Measurements from ENCODE around the gene CACNA1I. TPM values are rescaled to one million over a fixed set of nuclear protein-coding genes. Genes with fewer than 3 reads are reported as not detected.
A peak's percentile ranks its signal among the peaks of the same experiment; 100 is the strongest.

CACNA1I gene
- polyA plus RNA-seq, 1 donor from 2014 or later = 0.04 TPM

DNA sequence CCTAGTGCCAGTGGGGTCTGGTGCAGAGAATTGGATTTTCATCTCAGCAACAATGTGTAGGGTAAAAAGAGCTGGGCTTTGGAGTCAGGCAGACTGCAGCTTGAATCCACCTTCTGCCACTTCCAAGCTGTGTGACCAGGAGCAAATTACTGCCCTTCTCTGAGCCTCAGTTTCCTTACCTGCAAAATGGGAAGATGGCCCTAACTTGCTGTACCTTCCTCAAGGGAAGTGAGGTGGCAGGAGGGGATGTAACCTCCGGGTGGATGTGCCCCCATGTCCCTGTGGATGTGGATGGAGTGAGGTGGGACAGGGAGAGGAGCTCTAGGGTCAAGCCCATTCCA lies 90.9 kb downstream of the CACNA1I start:
- Mint-ChIP-seq H3K27me3 (peaks cover 61% of the 10 kb centered on the region), H3K4me1 (peaks cover 4 to 8% (median 4%) of the 10 kb centered on the region in 3 donors), H3K9me3 (no peaks in the 10 kb centered on the region), H3K4me3 (peak overlapping the region in 3 of 4 donors; percentile 20 to 60 (median 51)), H3K27ac (peak overlapping the region in 1 of 3 donors; percentile 50), H3K36me3 (peaks cover 1% of the 10 kb centered on the region)

DNA sequence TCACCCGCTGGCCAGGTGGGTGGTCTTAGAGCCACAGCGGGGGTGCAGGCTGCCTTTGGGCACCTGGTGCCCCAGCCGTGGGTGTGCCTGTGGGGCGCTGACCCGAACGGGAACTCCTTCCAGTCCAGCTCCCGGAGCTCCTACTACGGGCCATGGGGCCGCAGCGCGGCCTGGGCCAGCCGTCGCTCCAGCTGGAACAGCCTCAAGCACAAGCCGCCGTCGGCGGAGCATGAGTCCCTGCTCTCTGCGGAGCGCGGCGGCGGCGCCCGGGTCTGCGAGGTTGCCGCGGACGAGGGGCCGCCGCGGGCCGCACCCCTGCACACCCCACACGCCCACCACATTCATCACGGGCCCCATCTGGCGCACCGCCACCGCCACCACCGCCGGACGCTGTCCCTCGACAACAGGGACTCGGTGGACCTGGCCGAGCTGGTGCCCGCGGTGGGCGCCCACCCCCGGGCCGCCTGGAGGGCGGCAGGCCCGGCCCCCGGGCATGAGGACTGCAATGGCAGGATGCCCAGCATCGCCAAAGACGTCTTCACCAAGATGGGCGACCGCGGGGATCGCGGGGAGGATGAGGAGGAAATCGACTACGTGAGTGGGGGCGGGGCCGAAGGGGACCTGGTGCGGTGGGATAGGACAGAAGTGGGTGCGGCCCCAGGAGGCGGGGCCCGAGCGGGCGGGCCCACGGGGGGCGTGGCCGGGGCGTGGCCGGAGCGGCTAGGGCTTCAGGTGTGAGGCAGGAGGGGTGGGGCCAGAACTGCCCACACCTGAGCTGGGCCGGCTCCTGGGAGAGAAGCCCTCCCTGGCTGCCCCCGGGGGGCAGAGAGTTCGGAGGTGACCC lies 91.5 kb downstream of the CACNA1I start:
- Mint-ChIP-seq H3K27me3 (peaks cover 56% of the 10 kb centered on the region), H3K4me1 (peaks cover 4 to 8% (median 4%) of the 10 kb centered on the region in 3 donors), H3K9me3 (no peaks in the 10 kb centered on the region), H3K27ac (no peak overlapping the region), H3K36me3 (peaks cover 1% of the 10 kb centered on the region), H3K4me3 (peak overlapping the region in 2 of 4 donors; percentile 73 to 77)

DNA sequence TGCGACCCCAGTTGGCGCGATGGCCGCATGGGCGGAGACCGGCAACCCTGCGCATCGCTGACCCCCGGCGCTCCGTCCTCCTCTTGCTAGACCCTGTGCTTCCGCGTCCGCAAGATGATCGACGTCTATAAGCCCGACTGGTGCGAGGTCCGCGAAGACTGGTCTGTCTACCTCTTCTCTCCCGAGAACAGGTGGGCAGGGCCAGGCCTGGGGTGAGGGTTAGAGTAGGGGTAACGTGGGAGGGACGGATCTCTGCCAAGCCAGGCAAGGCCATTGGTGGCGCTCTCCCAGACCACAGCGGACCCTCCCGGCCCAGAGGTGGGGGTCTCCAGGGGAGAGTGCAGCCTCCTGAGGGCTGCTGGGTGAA lies 92.1 kb downstream of the CACNA1I start:
- Mint-ChIP-seq H3K9me3 (no peaks in the 10 kb centered on the region), H3K4me1 (peaks cover 4 to 8% (median 4%) of the 10 kb centered on the region in 3 donors), H3K4me3 (peak overlapping the region in 2 of 4 donors; percentile 14 to 51), H3K27me3 (peaks cover 54% of the 10 kb centered on the region), H3K36me3 (peaks cover 1% of the 10 kb centered on the region), H3K27ac (peak overlapping the region in 1 of 3 donors; percentile 80)

DNA sequence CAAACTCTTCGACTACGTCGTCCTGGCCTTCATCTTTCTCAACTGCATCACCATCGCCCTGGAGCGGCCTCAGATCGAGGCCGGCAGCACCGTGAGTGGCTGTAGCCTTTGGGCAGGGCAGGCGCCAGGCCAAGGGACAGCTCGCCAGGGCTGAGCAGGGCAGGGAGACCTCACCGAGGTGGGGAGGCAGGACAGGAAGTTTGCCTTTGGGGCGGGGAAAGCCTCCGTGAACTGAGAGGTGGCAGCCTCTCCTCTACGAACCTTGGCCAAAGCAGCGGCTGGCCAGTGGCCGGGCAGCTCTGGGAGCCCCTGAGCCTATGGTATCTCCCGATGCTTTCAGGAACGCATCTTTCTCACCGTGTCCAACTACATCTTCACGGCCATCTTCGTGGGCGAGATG lies 93.2 kb downstream of the CACNA1I start:
- no peak overlapping the region for H3K27ac Mint-ChIP-seq
- H3K9me3 Mint-ChIP-seq = no peaks in the 10 kb centered on the region
- peak overlapping the region in 1 of 4 donors; percentile 33 for H3K4me3 Mint-ChIP-seq
- peaks cover 47% of the 10 kb centered on the region for H3K27me3 Mint-ChIP-seq
- peaks cover 4% of the 10 kb centered on the region in 3 donors for H3K4me1 Mint-ChIP-seq
- H3K36me3 Mint-ChIP-seq = peaks cover 1% of the 10 kb centered on the region

DNA sequence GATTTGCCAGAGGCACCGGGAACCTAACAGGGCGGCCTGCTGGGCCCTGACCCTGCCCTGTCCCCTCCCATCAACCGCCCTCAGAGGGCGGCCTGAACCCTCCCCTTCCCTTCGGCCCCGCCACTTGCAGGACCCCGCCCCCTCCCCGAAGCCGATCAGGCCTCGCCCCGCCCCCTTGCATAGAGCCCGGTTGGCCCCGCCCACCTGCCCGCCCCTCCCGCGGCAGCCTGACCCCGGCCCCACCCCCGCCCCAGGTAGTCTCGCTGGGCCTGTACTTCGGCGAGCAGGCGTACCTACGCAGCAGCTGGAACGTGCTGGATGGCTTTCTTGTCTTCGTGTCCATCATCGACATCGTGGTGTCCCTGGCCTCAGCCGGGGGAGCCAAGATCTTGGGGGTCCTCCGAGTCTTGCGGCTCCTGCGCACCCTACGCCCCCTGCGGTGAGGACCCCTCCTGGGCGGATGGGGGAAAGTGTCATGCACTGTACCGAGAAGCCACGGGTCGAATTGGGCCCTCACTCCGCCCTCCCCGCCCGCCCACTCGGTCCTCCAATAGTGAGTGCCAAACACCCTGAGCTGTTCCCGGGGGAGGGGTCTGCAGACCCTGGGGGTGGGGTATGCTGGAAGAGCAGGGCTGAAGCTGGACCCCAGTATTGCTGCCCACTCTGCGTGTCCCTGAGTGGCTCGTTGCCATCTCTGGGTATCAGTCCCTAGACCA lies 94.1 kb downstream of the CACNA1I start:
- Mint-ChIP-seq H3K36me3 (peaks cover 1% of the 10 kb centered on the region), H3K27me3 (peaks cover 45% of the 10 kb centered on the region), H3K4me3 (peak overlapping the region in 3 of 4 donors; percentile 30 to 71 (median 70)), H3K9me3 (no peaks in the 10 kb centered on the region), H3K4me1 (peaks cover 4% of the 10 kb centered on the region in 3 donors), H3K27ac (no peak overlapping the region)

DNA sequence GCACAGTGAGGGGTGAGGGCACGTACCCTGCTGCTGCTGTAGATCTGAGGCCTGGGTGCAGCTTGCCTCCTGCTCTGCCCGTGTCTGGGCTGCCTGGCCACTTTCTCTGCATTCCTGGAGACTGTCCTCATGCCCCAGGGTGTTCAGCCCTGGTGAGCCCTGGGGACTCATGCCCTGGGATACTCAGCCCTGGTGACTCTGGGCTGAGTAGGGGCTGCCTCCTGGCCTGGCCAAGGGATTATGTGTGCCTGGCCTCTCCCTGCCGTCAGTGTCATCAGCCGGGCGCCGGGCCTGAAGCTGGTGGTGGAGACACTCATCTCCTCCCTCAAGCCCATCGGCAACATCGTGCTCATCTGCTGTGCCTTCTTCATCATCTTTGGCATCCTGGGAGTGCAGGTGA lies 94.7 kb downstream of the CACNA1I start:
- Mint-ChIP-seq H3K27me3 (peaks cover 43% of the 10 kb centered on the region), H3K4me1 (peaks cover 4% of the 10 kb centered on the region in 3 donors), H3K9me3 (no peaks in the 10 kb centered on the region), H3K4me3 (peak overlapping the region in 1 of 4 donors; percentile 63), H3K36me3 (peaks cover 1% of the 10 kb centered on the region), H3K27ac (no peak overlapping the region)

DNA sequence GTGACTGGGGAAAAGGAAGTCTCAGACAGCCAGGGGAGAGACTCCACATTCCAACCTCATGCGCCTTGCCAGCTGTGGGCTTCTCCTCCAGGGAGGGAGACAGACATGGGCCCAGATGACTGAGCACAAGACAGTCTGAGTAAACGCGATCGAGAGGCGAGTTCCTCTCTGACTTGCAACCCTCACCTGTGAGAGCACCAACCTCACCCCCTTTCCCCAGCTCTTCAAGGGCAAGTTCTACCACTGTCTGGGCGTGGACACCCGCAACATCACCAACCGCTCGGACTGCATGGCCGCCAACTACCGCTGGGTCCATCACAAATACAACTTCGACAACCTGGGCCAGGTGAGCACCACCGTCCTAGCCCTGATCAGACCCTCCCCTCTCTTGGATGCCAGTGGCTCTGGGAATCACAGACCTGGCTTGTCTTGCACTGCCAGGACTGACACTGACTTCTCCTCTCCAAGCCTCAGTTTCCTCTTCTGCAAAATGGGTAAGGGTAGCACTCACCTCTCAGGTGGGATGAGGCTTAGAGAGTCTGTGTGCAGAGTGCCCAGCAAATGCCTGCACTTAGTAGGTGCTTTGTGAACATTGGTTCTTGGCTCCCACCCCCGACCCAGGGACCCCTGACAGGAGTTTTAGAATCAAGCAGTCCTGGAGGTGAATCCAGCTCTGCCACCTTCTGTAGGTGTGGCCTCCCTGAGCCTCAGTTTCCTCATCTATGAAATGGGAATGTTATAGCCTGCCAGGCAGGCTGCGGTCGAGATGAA lies 95.3 kb downstream of the CACNA1I start:
- Mint-ChIP-seq H3K27me3 (peaks cover 37% of the 10 kb centered on the region), H3K4me1 (peaks cover 4% of the 10 kb centered on the region in 3 donors), H3K27ac (no peak overlapping the region), H3K4me3 (peak overlapping the region in 1 of 4 donors; percentile 63), H3K9me3 (peaks cover 0 to 3% (median 0%) of the 10 kb centered on the region in 3 donors), H3K36me3 (peaks cover 1% of the 10 kb centered on the region)

DNA sequence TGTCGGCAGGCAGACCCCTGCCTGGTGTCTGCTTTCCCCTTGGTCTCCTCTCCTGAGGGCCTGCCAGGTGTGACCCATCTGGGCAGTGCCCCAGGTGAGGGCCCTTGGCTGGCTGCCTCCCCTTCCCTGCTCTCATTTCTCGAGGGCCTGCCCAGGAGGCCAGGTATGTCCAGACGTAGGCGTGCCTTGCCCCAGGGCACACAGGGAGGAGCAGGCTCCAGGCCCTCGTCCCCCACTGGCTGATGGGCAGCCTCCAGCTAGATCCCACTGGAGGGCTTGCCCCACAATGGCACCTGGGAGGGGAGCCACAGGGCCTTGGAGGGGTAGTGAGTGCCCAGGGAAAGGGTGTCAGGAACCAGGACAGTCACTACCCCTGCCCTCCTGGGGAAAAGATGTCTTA lies 95.9 kb downstream of the CACNA1I start:
- no peak overlapping the region for H3K27ac Mint-ChIP-seq
- peaks cover 3 to 4% (median 4%) of the 10 kb centered on the region in 3 donors for H3K4me1 Mint-ChIP-seq
- peaks cover 0 to 6% (median 4%) of the 10 kb centered on the region in 3 donors for H3K9me3 Mint-ChIP-seq
- peaks cover 30% of the 10 kb centered on the region for H3K27me3 Mint-ChIP-seq
- H3K36me3 Mint-ChIP-seq = peaks cover 2% of the 10 kb centered on the region
- H3K4me3 Mint-ChIP-seq = peak overlapping the region in 1 of 4 donors; percentile 27

DNA sequence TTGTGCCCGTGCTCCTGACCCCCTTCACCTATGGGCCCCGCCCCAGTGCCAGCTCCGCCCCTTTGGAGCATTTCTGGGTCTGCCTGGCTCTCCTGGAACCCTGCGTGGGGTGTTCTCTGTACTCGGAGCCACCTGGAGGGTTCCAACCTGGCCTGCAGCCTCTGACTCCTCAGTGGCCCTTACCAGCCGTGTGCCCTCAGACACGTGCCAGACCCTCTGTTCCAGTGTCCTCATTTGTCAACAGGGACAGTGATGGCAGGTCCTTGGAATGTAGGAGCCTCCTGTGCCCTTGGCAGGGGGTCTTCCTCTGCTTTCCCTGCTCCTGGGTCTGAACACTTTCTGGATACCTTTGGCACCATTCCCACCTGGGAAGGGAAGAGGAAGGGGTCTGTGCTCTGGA lies 96.4 kb downstream of the CACNA1I start:
- no peak overlapping the region for H3K27ac Mint-ChIP-seq
- peaks cover 3% of the 10 kb centered on the region for H3K36me3 Mint-ChIP-seq

DNA sequence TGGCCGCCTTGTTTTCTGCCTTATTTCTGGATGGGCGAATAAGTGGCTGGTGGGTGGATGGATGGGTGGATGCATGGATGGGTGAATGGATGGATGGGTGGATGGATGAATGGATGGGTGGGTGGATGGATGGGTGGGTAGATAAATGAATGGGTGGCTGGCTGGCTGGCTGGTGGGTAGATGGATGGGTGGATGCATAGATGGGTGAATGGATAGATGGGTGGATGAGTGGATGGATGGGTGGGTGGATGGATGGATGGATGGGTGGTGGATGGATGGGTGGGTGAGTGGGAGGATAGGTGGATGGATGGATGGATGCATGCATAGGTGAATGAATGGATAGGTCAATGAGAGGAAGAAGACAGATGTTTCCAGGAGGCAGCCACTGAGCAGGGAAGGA lies 98.9 kb downstream of the CACNA1I start:
- peaks cover 2% of the 10 kb centered on the region for H3K36me3 Mint-ChIP-seq
- no peak overlapping the region for H3K4me3 Mint-ChIP-seq
- peaks cover 15% of the 10 kb centered on the region for H3K27me3 Mint-ChIP-seq
- H3K4me1 Mint-ChIP-seq = peaks cover 0 to 2% (median 0%) of the 10 kb centered on the region in 3 donors
- peaks cover 2 to 17% (median 17%) of the 10 kb centered on the region in 3 donors for H3K9me3 Mint-ChIP-seq
- H3K27ac Mint-ChIP-seq = no peak overlapping the region

More for the DNA sequence above, 96.4 kb downstream of the CACNA1I start:
- Mint-ChIP-seq H3K4me3 (no peak overlapping the region), H3K4me1 (peaks cover 3 to 4% (median 4%) of the 10 kb centered on the region in 3 donors), H3K27me3 (peaks cover 29% of the 10 kb centered on the region), H3K9me3 (peaks cover 0 to 10% (median 9%) of the 10 kb centered on the region in 3 donors)

DNA sequence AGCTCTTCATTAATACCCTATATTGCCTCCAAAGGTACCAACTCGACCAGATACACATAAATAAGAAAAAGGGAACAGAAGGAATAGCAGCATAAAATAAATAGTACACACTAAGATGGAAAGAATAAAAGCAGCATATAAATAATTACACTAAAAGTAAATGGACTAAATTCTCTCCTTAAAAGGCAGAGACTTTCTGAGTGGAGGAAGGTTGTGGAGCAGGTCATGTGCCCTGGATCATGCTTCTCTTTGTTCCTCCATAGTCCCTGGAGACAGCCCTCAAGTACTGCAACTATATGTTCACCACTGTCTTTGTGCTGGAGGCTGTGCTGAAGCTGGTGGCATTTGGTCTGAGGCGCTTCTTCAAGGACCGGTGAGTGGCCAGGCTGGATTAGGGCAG lies 101.4 kb downstream of the CACNA1I start:
- H3K27me3 Mint-ChIP-seq = peaks cover 6% of the 10 kb centered on the region
- H3K36me3 Mint-ChIP-seq = peaks cover 2% of the 10 kb centered on the region

DNA sequence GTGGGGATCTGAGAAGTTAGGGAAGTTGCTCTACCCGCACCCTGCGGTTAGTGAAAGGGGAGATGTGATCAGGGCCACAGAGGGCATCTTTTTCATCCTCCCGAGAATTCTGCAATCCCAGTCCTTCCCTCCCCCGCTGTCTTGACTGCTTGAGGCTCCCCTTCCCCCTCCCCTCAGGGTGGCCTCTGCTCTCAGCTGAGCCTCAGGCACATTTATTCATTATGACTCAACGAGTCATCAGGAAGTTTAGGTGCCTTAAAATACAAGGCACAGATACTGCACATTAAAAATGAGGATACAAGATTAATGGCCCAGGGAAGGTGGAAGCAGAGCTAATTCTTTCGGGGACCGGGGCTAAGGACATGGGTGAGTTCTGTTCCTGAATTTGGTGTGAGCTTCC lies 104.0 kb downstream of the CACNA1I start:
- Mint-ChIP-seq H3K27me3 (peaks cover 4% of the 10 kb centered on the region), H3K36me3 (peaks cover 2% of the 10 kb centered on the region), H3K4me1 (no peaks in the 10 kb centered on the region), H3K9me3 (peaks cover 2 to 19% (median 17%) of the 10 kb centered on the region in 3 donors), H3K27ac (peak overlapping the region in 1 of 3 donors; percentile 88), H3K4me3 (no peak overlapping the region)

More for the DNA sequence above, 101.4 kb downstream of the CACNA1I start:
- Mint-ChIP-seq H3K9me3 (peaks cover 2 to 19% (median 17%) of the 10 kb centered on the region in 3 donors), H3K4me1 (no peaks in the 10 kb centered on the region), H3K27ac (no peak overlapping the region), H3K4me3 (no peak overlapping the region)

DNA sequence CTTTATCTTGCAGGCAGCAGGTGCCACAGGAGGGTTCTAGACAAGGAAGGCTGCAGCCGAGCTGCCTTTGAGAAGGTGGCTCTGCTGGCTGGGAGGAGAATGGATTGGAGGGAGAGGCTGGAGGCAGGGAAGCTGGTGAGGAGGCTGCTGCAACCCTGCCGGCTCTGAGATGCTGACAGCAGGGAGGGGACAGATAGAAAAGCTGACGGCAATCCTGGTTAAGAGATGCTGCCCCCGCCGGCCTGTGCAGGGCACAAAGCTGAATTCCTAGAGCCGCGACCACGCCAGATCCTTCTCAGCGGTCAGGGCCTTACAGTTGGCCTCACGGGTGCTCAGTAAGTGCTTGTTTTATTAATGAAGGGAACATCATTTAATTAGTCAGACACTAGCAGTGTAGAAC lies 105.4 kb downstream of the CACNA1I start:
- Mint-ChIP-seq H3K4me1 (no peaks in the 10 kb centered on the region), H3K27me3 (peaks cover 4% of the 10 kb centered on the region), H3K9me3 (peaks cover 2 to 17% (median 16%) of the 10 kb centered on the region in 3 donors), H3K4me3 (peak overlapping the region in 1 of 4 donors; percentile 32), H3K36me3 (peaks cover 2% of the 10 kb centered on the region), H3K27ac (no peak overlapping the region)

DNA sequence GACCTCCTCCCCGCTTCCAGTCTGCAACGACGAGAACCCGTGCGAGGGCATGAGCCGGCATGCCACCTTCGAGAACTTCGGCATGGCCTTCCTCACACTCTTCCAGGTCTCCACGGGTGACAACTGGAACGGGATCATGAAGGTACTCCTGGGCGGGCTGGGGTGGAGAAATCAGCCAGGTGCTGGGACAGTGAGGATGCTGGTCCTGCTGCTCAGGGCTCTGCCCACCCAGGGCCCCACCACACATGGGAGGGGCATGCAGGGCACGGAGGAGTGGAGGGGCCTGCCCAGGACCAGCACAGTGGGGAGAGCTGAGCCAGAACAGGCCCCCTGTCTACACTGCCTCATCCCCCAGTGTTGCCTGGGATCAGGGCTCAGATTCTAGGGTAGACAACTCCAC lies 107.4 kb downstream of the CACNA1I start:
- Mint-ChIP-seq H3K27me3 (peaks cover 14% of the 10 kb centered on the region), H3K4me3 (no peak overlapping the region), H3K4me1 (no peaks in the 10 kb centered on the region), H3K9me3 (peaks cover 2 to 3% (median 2%) of the 10 kb centered on the region in 3 donors), H3K27ac (no peak overlapping the region), H3K36me3 (no peaks in the 10 kb centered on the region)
